SU-DHL-6 (cell line): Measurements from ENCODE around the gene POLK.

Experiments
- H2AFZ ChIP-seq: fragments of 200-600 bp; sonication (generic); 2 replicates; pipeline ENCODE4 v1.6.1; 2014; ENCODE audit warnings: low read depth, mild to moderate bottlenecking, moderate library complexity, mixed read lengths, antibody characterized with exemption, low read length; ENCODE audit not compliant: severe bottlenecking
- H3F3A ChIP-seq: fragments of 200-600 bp; shearing (Covaris generic); 2 replicates; pipeline ENCODE4 v1.6.0; 2016; ENCODE audit warnings: antibody characterized with exemption, mild to moderate bottlenecking; ENCODE audit not compliant: insufficient read depth
- H3K27ac ChIP-seq: fragments of 200-600 bp; sonication (generic); 2 replicates; pipeline ENCODE4 v1.5.1; 2016; ENCODE audit warnings: low read depth, mild to moderate bottlenecking, low read length, moderate library complexity, mixed read lengths
- H3K27me3 ChIP-seq: fragments of 200-600 bp; sonication (generic), shearing (Covaris generic); 2 replicates; pipeline ENCODE4 v1.6.0; 2014; ENCODE audit warnings: mild to moderate bottlenecking, low read length
- H3K36me3 ChIP-seq: fragments of 200-600 bp; sonication (generic); 2 replicates; pipeline ENCODE4 v1.6.1; 2014; ENCODE audit warnings: mild to moderate bottlenecking, low read length, mixed read lengths
- H3K4me2 ChIP-seq: fragments of 300-600, 200-600 bp; shearing (Covaris generic), sonication (generic); 2 replicates; pipeline ENCODE4 v1.6.0; 2014; ENCODE audit warnings: low read length, low read depth, mild to moderate bottlenecking; ENCODE audit not compliant: poor library complexity, severe bottlenecking
- H3K4me3 ChIP-seq: fragments of 200-600 bp; sonication (generic); 2 replicates; pipeline ENCODE4 v1.5.1; 2014; ENCODE audit warnings: antibody characterized with exemption, low read length, mild to moderate bottlenecking, mixed read lengths; ENCODE audit not compliant: insufficient read depth, poor library complexity, severe bottlenecking
- H3K79me2 ChIP-seq: fragments of 200-600 bp; sonication (generic); 2 replicates; pipeline ENCODE4 v1.6.1; 2014; ENCODE audit warnings: mild to moderate bottlenecking, low read length, moderate library complexity; ENCODE audit not compliant: insufficient read depth
- H3K9ac ChIP-seq: fragments of 200-600 bp; sonication (generic); 2 replicates; pipeline ENCODE4 v1.7.0; 2014; ENCODE audit warnings: mild to moderate bottlenecking, low read length
- H3K9me2 ChIP-seq: fragments of 200-600 bp; sonication (generic); replicated peaks from 2 replicates; pipeline ENCODE4 v1.6.1; 2014; ENCODE audit warnings: low read length; ENCODE audit not compliant: insufficient read depth
- H3K9me3 ChIP-seq: fragments of 200-600 bp; sonication (generic); 2 replicates; pipeline ENCODE4 v1.6.1; 2014; ENCODE audit warnings: low read length, mixed read lengths; ENCODE audit not compliant: insufficient read depth
- H4K20me1 ChIP-seq: fragments of 200-600 bp; sonication (generic); 2 replicates; pipeline ENCODE4 v1.6.1; 2014; ENCODE audit warnings: low read depth, mild to moderate bottlenecking, antibody characterized with exemption, low read length, moderate library complexity, mixed read lengths
- EZH2phosphoT487 ChIP-seq: fragments of 200-600 bp; sonication (generic), shearing (Covaris generic); conservative IDR thresholded peaks from 2 replicates; pipeline ENCODE4 v1.6.1; 2018; ENCODE audit warnings: mild to moderate bottlenecking, antibody characterized with exemption, low read length, moderate library complexity, mixed read lengths
- TF ChIP-seq, protein P1 (sequence below): fragments of 200-600 bp; sonication (generic); IDR thresholded peaks from one replicate; pipeline ENCODE4 v1.5.1; 2017; ENCODE audit warnings: antibody characterized with exemption, mild to moderate bottlenecking, low read length, moderate library complexity; ENCODE audit not compliant: insufficient read depth, poor library complexity, severe bottlenecking

POLK gene

GRCh38 chr5:75510417-75510835, 1.3 kb upstream of the POLK start:
- H3K4me2 ChIP-seq: peak overlapping the region; percentile 80
- H3K36me3 ChIP-seq: 0 out of 2 replicates have a peak, but pooled peaks cover 3% of the 10 kb centered on the region
- peak overlapping the region; percentile 80 for H2AFZ ChIP-seq
- no peak overlapping the region for H3K27ac ChIP-seq
- peaks cover 13% of the 10 kb centered on the region; the same call in 1 of the 2 replicates for H4K20me1 ChIP-seq
- H3K9ac ChIP-seq: peak overlapping the region; percentile 83
- peaks cover 15% of the 10 kb centered on the region; the same call in 1 of the 2 replicates for H3F3A ChIP-seq
- TF ChIP-seq EZH2phosphoT487: no peak
- no peaks in the 10 kb centered on the region for H3K9me3 ChIP-seq
- H3K9me2 ChIP-seq: no peaks in the 10 kb centered on the region
- H3K79me2 ChIP-seq: peaks cover 83% of the 10 kb centered on the region
- H3K4me3 ChIP-seq: peak overlapping the region; percentile 82
- H3K27me3 ChIP-seq: no peaks in the 10 kb centered on the region

DNA sequence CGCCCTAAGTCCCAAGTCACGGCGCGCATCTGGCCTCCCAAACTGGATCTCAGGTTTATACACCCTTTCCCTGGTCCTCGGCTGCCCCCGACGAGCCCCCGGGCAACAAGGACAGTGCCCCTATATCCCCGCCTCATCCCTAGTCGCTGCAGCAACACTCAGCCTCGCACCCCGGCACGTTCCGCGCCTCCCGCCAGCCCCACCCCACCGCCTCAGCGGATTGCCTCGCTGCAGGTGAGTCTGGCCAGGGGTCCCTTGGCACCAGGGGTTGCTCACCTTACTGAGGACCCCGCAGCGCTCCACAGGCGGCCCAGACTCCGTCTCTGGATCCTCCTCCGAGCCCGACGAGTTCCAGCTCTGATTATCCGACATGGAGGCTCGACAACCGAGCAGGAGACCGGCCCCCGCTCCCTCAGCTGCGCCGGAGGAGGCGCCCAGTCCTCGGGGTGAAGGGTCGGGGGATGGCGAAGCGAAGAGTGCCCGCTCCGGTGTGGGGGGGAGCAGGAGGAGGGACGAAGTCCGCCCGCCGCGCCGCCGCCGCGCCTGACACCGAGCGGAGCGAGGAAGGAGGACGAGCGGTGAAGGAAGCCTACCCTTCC, 756 bp upstream of the POLK start:
- Histone ChIP-seq H3K79me2 (peaks cover 88% of the 10 kb centered on the region), H3K4me2 (peak overlapping the region; percentile 80), H3K9me3 (no peaks in the 10 kb centered on the region), H2AFZ (peak overlapping the region; percentile 80), H3K9ac (peak overlapping the region; percentile 83), H3K27me3 (no peaks in the 10 kb centered on the region), H3F3A (peaks cover 15% of the 10 kb centered on the region; the same call in 1 of the 2 replicates), H3K9me2 (no peaks in the 10 kb centered on the region), H3K4me3 (peak overlapping the region; percentile 82), H3K36me3 (0 out of 2 replicates have a peak, but pooled peaks cover 3% of the 10 kb centered on the region), H4K20me1 (peaks cover 13% of the 10 kb centered on the region; the same call in 1 of the 2 replicates), H3K27ac (no peak overlapping the region; the same call in 1 of the 2 replicates)
- TF ChIP-seq, protein P1, sequence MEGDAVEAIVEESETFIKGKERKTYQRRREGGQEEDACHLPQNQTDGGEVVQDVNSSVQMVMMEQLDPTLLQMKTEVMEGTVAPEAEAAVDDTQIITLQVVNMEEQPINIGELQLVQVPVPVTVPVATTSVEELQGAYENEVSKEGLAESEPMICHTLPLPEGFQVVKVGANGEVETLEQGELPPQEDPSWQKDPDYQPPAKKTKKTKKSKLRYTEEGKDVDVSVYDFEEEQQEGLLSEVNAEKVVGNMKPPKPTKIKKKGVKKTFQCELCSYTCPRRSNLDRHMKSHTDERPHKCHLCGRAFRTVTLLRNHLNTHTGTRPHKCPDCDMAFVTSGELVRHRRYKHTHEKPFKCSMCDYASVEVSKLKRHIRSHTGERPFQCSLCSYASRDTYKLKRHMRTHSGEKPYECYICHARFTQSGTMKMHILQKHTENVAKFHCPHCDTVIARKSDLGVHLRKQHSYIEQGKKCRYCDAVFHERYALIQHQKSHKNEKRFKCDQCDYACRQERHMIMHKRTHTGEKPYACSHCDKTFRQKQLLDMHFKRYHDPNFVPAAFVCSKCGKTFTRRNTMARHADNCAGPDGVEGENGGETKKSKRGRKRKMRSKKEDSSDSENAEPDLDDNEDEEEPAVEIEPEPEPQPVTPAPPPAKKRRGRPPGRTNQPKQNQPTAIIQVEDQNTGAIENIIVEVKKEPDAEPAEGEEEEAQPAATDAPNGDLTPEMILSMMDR: no peak
- TF ChIP-seq EZH2phosphoT487: no peak

DNA sequence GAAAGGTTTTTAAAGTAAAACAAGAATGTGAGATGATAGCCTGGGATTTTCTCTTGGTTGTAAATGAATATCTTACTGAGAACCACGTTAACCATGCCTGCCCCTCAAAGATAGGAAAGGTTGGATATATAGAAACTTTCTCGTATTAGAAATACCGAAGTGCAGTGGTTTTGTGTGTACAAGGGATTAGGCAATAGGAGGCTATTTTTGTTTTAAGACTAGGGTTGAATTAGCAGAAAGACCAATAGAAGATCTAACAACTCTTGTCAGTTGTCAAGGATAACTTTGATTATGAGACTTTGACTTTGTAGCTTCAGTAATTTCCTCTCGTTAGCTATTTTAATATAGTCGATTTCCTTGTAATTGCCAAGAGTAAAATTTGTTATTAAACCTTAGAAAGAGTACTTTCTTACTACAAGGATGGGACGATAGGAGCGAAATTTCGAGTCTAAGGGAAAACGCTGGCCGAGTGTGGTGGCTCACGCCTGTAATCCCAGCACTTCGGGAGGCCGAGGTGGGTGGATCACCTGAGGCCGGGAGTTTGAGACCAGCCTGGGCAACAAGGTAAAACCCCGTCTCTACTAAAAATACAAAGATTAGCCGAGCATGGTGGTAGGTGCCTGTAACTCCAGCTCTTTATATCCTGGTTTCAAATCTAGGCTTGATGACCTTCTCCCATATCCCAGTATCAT, 838 bp downstream of the POLK start:
- H3F3A ChIP-seq: peaks cover 15% of the 10 kb centered on the region; the same call in 1 of the 2 replicates
- H3K4me2 ChIP-seq: peak overlapping the region; percentile 75

More for the DNA sequence above, 838 bp downstream of the POLK start:
- no peaks in the 10 kb centered on the region for H3K9me3 ChIP-seq
- peak overlapping the region; percentile 83 for H3K9ac ChIP-seq
- peaks cover 13% of the 10 kb centered on the region; the same call in 1 of the 2 replicates for H4K20me1 ChIP-seq
- peak overlapping the region; percentile 72 for H2AFZ ChIP-seq
- TF ChIP-seq, protein P1: no peak
- no peak for TF ChIP-seq EZH2phosphoT487
- no peaks in the 10 kb centered on the region for H3K27me3 ChIP-seq
- 0 out of 2 replicates have a peak, but pooled peaks cover 3% of the 10 kb centered on the region for H3K36me3 ChIP-seq
- H3K27ac ChIP-seq: peak overlapping the region; percentile 54
- H3K9me2 ChIP-seq: no peaks in the 10 kb centered on the region
- H3K4me3 ChIP-seq: peak overlapping the region; percentile 82
- peaks cover 90% of the 10 kb centered on the region for H3K79me2 ChIP-seq
